ENCODE measurements around the gene TMEM92. TPM values are rescaled to one million over a fixed set of nuclear protein-coding genes. Genes with fewer than 3 reads are reported as not detected.

TMEM92 gene
- polyA plus RNA-seq, 1 donor (not counting 4 experiments of a cell fraction or from before 2014, with no cell fraction given), result 0.88 TPM

DNA sequence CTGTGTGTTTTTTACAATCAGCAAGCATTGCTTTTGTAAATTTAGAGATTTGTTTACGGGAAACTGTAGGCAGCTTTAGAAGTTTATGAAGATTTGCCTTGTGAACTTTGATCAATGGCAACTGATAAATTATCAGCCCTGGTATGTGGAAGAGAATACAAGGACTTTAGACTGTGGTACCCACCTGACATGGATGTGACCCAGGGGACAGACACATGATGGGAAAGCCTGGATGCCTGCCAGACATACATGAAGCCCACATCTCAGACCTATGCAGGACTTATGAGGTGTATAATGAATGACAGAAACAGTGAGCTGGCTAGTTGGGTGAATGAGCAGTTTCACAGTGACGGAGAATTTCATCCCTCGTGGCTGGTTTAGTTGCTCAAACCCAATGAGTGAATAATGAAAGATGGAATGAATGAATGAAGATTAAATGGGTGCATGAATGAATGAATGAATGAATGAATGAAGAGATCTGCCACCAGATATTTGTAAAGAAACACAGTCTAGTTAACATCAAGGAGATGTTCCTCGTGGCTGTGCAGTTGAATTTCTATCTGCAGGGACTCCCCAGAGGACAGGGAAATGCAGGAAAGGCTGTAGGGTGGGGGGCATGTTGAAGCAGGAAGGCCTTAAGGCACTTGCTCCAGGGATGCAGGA is 7.6 kb downstream of the TMEM92 start:
- Histone ChIP-seq H3K27me3 (ENCODE audit: control insufficient read depth, extremely low read depth, insufficient read depth, low read length) (no peaks in the 10 kb centered on the region), H2AFZ (ENCODE audit: control insufficient read depth, low read length) (no peak overlapping the region), H3K4me1 (ENCODE audit: control insufficient read depth, extremely low read depth, insufficient read depth, low read length) (peaks cover 23% of the 10 kb centered on the region), H4K20me1 (ENCODE audit: control insufficient read depth, extremely low read depth, insufficient read depth, low read length) (no peaks in the 10 kb centered on the region), H3K4me3 (ENCODE audit: control insufficient read depth in 2 of 3, extremely low read depth in 1 of 3, insufficient read depth in 2 of 3, low read depth in 1 of 3, low read length in 3 of 3) (no peak overlapping the region), H3K36me3 (ENCODE audit: control insufficient read depth in 2 of 2, extremely low read depth in 1 of 2, insufficient read depth in 2 of 2, low read length in 2 of 2) (no peaks in the 10 kb centered on the region), H3K9me3 (ENCODE audit: control insufficient read depth, low read depth, low read length) (no peaks in the 10 kb centered on the region), H3K79me2 (ENCODE audit: control insufficient read depth, insufficient read depth, low read length) (no peaks in the 10 kb centered on the region), H3K4me2 (ENCODE audit: control insufficient read depth, extremely low read depth, insufficient read depth, low read depth, low read length) (no peak overlapping the region), H3K27ac (ENCODE audit: control insufficient read depth, insufficient read depth, low read length) (no peak overlapping the region), H3K9ac (ENCODE audit: control insufficient read depth, extremely low read depth, insufficient read depth, low read length) (no peak overlapping the region), H3K9me1 (ENCODE audit: control insufficient read depth, extremely low read depth, insufficient read depth, low read length) (no peaks in the 10 kb centered on the region)
- TF ChIP-seq CTCF (optimal IDR thresholded peaks at IDR 0.05 in 1 of 3, IDR thresholded peaks at IDR 0.05 in 1 of 3, conservative IDR thresholded peaks at IDR 0.05 in 1 of 3; ENCODE audit: extremely low read depth in 1 of 3, insufficient read depth in 2 of 3, low read length in 3 of 3) (no peak), EZH2 (IDR thresholded peaks at IDR 0.05; ENCODE audit: low read length) (no peak)
- dilution Hi-C loops (cut with MboI; ENCODE audit: extremely low pct_ligation_motif_present, low sequenced_read_pairs), result no loop called here
- no peak for DNase-seq (ENCODE audit: low read depth, low spot score)
- FAIRE-seq, result no peak

DNA sequence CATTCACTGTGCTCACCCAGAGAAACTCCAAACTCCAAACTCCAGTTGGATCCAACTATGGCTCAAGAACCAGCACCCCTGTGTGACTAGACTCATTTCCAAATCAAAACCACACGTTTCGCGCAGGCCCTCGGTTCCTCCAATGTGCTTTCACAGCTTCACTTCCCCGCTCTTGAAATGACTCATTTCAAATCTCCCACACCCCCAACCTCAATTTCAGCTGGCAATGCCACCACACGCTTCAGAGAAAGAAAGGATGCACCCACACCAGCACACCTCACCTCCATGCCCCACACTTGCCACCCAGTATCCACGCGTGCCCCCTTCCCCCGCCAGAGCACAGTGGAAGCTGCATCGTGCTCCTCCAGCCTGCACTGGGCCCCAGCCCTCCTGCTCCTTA is 9.0 kb downstream of the TMEM92 start:
- no peak for FAIRE-seq
- TF ChIP-seq CTCF (optimal IDR thresholded peaks at IDR 0.05 in 1 of 3, IDR thresholded peaks at IDR 0.05 in 1 of 3, conservative IDR thresholded peaks at IDR 0.05 in 1 of 3; ENCODE audit: extremely low read depth in 1 of 3, insufficient read depth in 2 of 3, low read length in 3 of 3) (no peak), EZH2 (IDR thresholded peaks at IDR 0.05; ENCODE audit: low read length) (no peak)
- H3K9me1 ChIP-seq (ENCODE audit: control insufficient read depth, extremely low read depth, insufficient read depth, low read length), result no peaks in the 10 kb centered on the region
- H3K4me1 ChIP-seq (ENCODE audit: control insufficient read depth, extremely low read depth, insufficient read depth, low read length), result peaks cover 17% of the 10 kb centered on the region
- no peak overlapping the region for H3K4me3 ChIP-seq (ENCODE audit: control insufficient read depth in 2 of 3, extremely low read depth in 1 of 3, insufficient read depth in 2 of 3, low read depth in 1 of 3, low read length in 3 of 3)
- H4K20me1 ChIP-seq (ENCODE audit: control insufficient read depth, extremely low read depth, insufficient read depth, low read length), result no peaks in the 10 kb centered on the region
- no peak overlapping the region for H3K4me2 ChIP-seq (ENCODE audit: control insufficient read depth, extremely low read depth, insufficient read depth, low read depth, low read length)
- no peak overlapping the region for H3K27ac ChIP-seq (ENCODE audit: control insufficient read depth, insufficient read depth, low read length)
- no peak overlapping the region for H3K9ac ChIP-seq (ENCODE audit: control insufficient read depth, extremely low read depth, insufficient read depth, low read length)
- DNase-seq (ENCODE audit: low read depth, low spot score), result no peak
- H3K9me3 ChIP-seq (ENCODE audit: control insufficient read depth, low read depth, low read length), result no peaks in the 10 kb centered on the region
- no peaks in the 10 kb centered on the region for H3K36me3 ChIP-seq (ENCODE audit: control insufficient read depth in 2 of 2, extremely low read depth in 1 of 2, insufficient read depth in 2 of 2, low read length in 2 of 2)
- H2AFZ ChIP-seq (ENCODE audit: control insufficient read depth, low read length), result no peak overlapping the region
- no peaks in the 10 kb centered on the region for H3K27me3 ChIP-seq (ENCODE audit: control insufficient read depth, extremely low read depth, insufficient read depth, low read length)
- H3K79me2 ChIP-seq (ENCODE audit: control insufficient read depth, insufficient read depth, low read length), result no peaks in the 10 kb centered on the region
- dilution Hi-C loops (cut with MboI; ENCODE audit: extremely low pct_ligation_motif_present, low sequenced_read_pairs), result no loop called here

Data from keratinocyte (primary cell).